ENCODE data around the gene CRIP2.

Gene CRIP2

DNA sequence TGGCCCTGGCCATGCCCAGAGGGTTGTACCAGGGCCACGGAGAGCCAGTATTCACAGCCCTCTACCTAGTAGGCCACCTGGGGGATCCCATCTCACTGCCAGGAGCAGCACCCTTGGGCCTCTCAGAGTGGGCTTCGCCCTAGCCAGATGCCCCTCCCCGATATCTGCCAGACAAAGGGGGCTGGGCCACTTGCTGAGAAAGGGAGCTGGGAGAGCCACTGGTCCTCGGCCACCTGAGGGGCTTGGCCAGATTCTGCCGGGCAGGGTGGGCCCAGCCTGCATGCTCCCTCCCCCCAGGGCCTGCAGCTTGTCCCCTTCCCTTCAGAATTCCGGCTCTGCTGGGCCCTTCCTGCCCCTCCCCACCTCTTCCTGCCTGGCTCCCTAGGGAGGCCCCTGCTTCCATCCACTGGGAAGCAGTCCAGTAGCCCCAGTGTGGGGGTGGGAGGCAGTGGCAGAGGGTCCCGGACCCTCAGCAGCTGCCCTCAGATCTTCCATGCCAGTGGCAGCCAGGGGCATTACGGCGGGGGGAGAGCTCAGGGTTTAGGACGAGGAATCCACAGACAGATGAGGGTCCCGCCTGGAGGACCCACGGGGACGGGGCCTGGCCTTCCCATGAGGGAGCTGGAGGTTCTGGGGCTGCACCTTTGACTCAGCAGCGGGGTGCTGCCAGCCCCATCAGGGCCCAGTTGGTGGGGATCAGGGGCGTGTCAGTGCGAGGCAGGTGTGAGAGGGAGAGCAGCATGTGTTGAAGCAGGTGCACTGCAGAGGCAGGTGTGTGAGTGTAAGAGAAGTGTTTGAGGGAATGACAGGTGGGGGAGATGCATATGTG, 2.4 kb downstream of the CRIP2 start:
- H3K27ac Mint-ChIP-seq: peak overlapping the region; percentile 59
- peaks cover 25% of the 10 kb centered on the region for H3K4me1 Mint-ChIP-seq
- H3K4me3 Mint-ChIP-seq: no peak overlapping the region
- no peaks in the 10 kb centered on the region for H3K36me3 Mint-ChIP-seq
- H3K9me3 Mint-ChIP-seq: no peaks in the 10 kb centered on the region
- no peaks in the 10 kb centered on the region for H3K27me3 Mint-ChIP-seq

DNA sequence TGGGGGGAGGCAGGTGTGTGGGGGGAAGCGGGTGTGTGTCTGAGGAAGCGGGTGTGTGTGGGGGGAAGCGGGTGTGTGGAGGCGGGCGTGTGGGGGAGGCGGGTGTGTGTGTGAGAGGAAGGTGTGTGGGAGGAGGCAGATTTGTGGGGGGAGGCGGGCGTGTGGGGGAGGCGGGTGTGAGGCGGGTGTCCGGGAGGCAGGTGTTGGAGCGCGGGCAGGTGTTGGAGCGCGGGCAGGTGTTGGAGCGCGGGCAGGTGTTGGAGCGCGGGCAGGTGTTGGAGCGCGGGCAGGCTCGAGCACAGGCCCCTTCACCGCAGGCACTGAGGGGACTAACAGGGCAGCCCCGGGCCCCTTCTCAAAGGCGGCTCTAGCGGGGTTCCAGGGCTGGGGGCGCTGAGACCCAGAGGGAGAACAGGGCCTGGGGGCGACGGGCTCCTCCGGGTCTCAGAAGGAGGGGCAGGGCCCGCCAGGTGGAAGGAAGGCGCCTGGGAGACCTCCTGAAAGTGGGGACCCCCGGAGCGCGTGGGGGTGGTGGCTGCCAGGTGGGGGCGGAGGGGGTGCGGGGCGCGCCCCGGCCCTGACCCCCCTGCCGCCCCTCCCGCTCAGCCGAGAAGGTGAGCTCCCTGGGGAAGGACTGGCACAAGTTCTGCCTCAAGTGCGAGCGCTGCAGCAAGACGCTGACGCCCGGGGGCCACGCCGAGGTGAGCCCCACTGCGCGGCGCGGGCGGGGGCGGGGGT, 3.2 kb downstream of the CRIP2 start:
- Mint-ChIP-seq H3K27me3 (no peaks in the 10 kb centered on the region), H3K4me3 (no peak overlapping the region), H3K9me3 (no peaks in the 10 kb centered on the region), H3K4me1 (peaks cover 33% of the 10 kb centered on the region), H3K36me3 (no peaks in the 10 kb centered on the region), H3K27ac (peak overlapping the region; percentile 59)

DNA sequence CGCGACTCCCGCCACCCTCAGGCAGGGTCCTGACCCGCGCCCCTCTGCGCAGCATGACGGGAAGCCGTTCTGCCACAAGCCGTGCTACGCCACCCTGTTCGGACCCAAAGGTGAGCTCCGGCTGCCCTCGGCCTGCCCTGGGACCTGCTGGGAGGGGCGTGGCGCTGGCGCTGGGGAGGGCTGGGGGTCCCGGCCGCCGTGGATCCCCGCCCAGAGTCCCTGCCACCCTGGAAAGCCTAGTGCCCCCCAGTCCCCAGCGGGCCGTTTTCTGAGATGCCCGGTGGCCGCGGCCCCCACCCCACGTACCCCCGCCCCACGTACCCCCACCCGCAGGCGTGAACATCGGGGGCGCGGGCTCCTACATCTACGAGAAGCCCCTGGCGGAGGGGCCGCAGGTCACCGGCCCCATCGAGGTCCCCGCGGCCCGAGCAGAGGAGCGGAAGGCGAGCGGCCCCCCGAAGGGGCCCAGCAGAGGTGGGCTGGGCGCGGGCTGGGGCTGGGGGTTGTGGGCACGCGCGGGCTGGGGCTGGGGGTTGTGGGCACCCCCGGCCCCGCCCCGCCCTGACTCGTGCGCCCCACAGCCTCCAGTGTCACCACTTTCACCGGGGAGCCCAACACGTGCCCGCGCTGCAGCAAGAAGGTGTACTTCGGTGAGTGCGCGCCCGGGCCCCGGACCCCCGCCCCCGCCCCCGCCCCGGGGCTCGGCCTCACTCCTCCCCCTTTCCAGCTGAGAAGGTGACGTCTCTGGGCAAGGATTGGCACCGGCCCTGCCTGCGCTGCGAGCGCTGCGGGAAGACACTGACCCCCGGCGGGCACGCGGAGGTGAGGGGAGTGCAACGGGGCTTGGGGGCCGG, 4.0 kb downstream of the CRIP2 start:
- no peak overlapping the region for H3K27ac Mint-ChIP-seq
- H3K27me3 Mint-ChIP-seq: no peaks in the 10 kb centered on the region
- H3K9me3 Mint-ChIP-seq: no peaks in the 10 kb centered on the region
- peaks cover 38% of the 10 kb centered on the region for H3K4me1 Mint-ChIP-seq
- no peaks in the 10 kb centered on the region for H3K36me3 Mint-ChIP-seq
- no peak overlapping the region for H3K4me3 Mint-ChIP-seq

DNA sequence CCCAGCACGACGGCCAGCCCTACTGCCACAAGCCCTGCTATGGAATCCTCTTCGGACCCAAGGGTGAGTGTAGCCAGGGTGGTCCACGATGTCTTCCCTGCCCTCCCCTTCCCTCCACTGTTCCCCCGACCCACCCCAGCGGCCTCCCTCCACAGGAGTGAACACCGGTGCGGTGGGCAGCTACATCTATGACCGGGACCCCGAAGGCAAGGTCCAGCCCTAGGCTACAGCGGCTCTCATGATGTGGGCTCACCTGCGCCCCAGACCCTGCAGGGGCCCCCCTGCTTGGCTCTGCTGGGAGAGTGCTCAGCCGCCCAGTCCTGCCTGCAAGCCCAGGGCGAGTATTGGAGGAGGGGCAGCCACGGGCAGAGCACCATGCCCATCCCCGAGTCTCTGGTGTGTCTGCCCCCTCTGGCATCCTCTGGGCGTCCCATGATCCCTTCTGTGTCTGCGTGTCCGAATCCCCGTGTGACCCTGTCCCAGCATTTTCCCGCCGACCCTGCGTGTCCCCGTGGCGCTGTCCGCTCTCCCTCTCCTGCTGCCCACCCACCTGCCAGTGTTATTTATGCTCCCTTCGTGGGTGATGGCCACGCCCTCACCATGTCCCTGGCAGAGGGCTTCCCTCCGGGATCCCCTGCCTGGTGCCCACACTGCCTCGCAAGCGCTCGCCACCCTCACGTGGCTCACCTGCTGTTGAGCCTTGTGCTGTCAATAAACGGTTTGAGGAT, 5.0 kb downstream of the CRIP2 start:
- Mint-ChIP-seq H3K4me3 (peak overlapping the region; percentile 66), H3K27ac (no peak overlapping the region), H3K9me3 (no peaks in the 10 kb centered on the region), H3K4me1 (peaks cover 44% of the 10 kb centered on the region), H3K36me3 (no peaks in the 10 kb centered on the region), H3K27me3 (no peaks in the 10 kb centered on the region)

DNA sequence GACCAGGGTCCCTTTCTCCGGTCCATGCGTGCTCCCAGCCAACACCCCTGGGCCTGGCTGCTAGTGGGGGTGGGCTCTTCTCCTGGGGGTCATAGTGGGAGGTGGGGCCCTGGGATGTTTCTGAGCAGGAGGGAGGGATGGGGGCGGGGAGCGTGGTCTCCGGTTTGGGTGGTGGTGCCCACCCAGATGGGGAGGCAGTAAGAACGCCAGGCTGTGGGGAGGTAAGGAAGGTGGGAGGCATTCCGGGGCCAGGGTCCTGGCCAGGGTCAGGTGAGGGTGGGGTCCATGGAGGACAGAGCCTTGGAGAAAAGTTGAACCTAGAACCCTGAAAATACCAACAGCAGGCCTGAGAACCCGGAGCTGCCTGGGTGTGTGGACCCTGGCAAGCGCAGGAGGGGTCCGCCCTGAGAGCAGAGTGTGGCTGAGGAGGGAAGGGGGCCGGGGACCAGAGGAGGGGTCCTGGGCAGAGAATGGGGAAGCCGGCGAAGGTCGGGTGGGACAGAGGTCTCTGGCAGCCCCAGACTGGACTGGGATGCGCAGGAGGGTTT, 5.7 kb downstream of the CRIP2 start:
- Mint-ChIP-seq H3K27me3 (no peaks in the 10 kb centered on the region), H3K9me3 (no peaks in the 10 kb centered on the region), H3K27ac (no peak overlapping the region), H3K4me1 (peaks cover 51% of the 10 kb centered on the region), H3K4me3 (peak overlapping the region; percentile 78), H3K36me3 (no peaks in the 10 kb centered on the region)

DNA sequence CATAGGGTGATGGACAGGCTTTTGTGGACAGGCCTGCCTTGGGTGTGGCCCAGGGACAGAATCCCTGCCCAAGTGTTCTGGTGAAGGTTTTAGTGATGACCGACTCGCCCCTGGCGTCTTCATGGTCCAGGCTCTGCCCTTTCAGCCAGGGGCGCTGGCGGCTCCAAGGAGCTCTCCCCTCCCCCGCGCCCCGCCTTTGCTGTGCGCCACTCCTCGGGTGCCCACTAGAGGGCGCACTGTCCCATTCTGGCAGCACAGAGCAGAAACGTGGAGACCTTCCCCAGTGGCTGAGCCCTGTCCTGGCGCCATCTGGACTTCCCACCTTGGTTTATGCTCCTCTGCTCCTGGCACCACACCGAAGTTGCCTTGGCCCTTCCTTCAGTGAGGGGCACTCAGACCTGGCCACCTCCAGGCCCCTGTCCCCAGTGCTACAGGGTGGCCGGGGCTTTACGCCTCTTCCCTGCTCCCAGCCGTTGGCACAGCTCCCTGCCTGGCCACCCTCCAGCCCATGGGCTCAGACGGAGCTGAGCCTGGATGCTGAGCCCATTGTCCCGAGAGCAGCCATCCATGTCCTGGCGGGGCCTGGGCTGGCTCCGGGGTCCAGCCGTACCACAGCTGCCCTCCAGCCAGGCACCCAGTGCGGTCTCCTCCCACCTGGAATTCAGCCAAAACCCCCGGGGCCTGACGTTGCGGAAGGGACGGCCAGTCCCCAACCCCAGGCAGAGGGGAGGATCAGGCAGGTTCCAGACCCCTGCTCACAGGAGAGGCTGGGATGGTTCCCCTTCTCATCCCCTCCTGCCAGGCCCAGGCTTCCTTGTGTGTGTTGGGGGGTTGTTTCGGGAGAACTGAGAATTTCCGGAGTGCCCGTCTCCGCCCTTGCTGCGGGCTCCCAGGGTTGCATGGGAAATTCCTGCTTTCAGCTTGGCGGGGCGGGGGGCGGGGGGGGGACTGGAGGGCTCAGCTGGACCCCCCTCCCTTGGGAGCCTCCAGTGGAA, 6.5 kb downstream of the CRIP2 start:
- no peaks in the 10 kb centered on the region for H3K36me3 Mint-ChIP-seq
- no peaks in the 10 kb centered on the region for H3K9me3 Mint-ChIP-seq
- no peaks in the 10 kb centered on the region for H3K27me3 Mint-ChIP-seq
- peaks cover 59% of the 10 kb centered on the region for H3K4me1 Mint-ChIP-seq
- peak overlapping the region; percentile 78 for H3K4me3 Mint-ChIP-seq
- H3K27ac Mint-ChIP-seq: peak overlapping the region; percentile 82

DNA sequence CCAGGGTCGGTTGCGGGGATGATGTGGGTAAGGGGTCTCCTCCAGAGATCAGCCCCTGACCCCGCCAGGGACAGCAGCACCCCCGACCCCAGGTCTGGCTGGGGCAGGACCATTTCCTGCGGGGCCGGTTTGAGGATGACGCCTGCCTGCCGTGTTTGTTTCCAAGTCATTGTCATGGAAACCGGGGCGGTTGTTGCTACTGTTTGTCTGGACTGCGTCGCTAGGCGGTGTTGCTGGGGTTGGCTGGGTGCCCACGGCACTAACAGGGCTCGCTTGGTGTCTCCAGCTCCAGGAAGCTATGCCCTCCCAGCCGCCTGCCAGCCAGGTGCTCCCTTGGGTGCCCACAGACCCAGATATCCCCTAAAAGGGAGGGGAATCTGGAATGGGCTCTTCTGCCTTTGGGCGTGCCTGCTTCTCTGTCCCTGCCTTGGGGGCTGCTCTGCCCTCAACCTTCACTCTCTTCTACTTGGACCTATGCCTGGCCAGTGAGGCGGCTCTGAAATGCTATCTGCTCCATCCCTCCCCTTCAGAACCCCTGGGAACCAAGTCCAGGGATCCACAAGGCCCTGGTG, 7.4 kb downstream of the CRIP2 start:
- peaks cover 63% of the 10 kb centered on the region for H3K4me1 Mint-ChIP-seq
- H3K27me3 Mint-ChIP-seq: no peaks in the 10 kb centered on the region
- H3K4me3 Mint-ChIP-seq: peak overlapping the region; percentile 78
- no peaks in the 10 kb centered on the region for H3K36me3 Mint-ChIP-seq
- peak overlapping the region; percentile 94 for H3K27ac Mint-ChIP-seq
- no peaks in the 10 kb centered on the region for H3K9me3 Mint-ChIP-seq

DNA sequence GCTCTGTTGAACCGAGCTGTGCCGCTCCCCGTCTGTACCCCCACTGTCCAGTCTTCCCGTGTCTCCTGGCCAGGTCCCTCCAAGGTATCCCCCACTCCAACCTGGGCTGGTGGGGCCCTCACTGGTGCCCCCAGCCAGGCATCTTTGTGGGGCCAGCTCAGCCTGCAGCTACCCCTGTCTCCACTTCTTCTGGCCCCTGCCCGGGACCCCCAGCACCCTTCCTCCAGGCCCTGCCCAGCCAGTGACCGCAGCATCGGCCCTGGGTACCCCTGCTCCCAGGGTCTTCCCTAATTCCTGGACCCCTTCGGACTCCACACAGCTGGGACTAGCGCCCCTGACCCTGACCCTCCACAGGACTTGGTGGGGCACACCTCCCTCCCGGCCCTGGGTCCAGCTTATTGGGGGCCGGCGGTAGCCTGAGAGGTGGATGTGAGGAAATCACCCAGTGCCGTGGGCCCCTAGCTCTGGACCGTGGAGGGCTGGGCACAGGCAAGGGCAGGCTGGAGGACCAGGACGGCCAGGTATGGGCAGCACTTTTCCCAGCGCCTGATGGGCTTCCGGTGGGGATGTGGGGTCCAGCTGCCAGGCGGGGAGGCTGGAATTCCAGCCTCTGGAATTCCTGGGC, 8.0 kb downstream of the CRIP2 start:
- H3K27me3 Mint-ChIP-seq: no peaks in the 10 kb centered on the region
- no peaks in the 10 kb centered on the region for H3K9me3 Mint-ChIP-seq
- H3K27ac Mint-ChIP-seq: peak overlapping the region; percentile 94
- peak overlapping the region; percentile 78 for H3K4me3 Mint-ChIP-seq
- H3K36me3 Mint-ChIP-seq: no peaks in the 10 kb centered on the region
- H3K4me1 Mint-ChIP-seq: peaks cover 57% of the 10 kb centered on the region

DNA sequence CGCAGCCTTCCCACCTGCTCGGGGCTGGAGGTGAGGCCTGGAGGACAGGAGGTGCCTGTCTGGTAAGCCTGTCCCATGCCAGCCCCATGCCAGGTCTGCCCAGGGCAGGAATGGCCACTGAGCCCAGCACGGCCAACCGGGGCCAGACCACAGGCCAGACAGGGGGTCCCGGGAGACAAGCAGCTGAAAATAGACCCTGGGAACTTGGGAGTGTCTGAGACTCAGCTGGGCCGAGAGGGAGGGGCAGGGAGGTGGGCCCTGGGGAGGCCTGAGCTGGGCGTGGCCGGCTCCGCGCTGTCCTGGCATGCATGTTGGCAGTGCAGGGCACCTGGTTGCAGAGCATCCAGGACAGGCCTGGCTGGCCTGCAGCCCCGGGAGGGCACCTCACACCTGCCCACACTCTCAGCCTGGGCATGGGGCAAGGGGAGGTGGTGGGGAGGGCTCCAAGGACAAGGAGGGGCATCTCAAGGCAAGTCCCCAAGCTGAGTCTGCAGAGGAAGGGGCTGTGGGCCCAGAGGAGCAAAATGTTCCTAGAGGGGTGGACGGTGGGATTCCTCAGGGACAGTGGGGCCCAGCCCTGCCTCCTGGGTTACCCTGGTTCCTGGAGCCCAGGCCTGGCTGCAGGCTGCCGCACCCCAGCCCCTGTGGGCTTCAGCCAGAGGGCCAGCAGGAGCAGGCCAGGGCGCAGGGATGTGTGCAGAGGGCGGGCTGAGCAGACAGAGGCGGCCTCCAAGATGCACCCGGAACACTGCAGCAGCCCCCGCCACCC, 8.9 kb downstream of the CRIP2 start:
- H3K9me3 Mint-ChIP-seq: no peaks in the 10 kb centered on the region
- H3K4me3 Mint-ChIP-seq: no peak overlapping the region
- H3K27me3 Mint-ChIP-seq: no peaks in the 10 kb centered on the region
- peaks cover 63% of the 10 kb centered on the region for H3K4me1 Mint-ChIP-seq
- no peaks in the 10 kb centered on the region for H3K36me3 Mint-ChIP-seq
- no peak overlapping the region for H3K27ac Mint-ChIP-seq

DNA sequence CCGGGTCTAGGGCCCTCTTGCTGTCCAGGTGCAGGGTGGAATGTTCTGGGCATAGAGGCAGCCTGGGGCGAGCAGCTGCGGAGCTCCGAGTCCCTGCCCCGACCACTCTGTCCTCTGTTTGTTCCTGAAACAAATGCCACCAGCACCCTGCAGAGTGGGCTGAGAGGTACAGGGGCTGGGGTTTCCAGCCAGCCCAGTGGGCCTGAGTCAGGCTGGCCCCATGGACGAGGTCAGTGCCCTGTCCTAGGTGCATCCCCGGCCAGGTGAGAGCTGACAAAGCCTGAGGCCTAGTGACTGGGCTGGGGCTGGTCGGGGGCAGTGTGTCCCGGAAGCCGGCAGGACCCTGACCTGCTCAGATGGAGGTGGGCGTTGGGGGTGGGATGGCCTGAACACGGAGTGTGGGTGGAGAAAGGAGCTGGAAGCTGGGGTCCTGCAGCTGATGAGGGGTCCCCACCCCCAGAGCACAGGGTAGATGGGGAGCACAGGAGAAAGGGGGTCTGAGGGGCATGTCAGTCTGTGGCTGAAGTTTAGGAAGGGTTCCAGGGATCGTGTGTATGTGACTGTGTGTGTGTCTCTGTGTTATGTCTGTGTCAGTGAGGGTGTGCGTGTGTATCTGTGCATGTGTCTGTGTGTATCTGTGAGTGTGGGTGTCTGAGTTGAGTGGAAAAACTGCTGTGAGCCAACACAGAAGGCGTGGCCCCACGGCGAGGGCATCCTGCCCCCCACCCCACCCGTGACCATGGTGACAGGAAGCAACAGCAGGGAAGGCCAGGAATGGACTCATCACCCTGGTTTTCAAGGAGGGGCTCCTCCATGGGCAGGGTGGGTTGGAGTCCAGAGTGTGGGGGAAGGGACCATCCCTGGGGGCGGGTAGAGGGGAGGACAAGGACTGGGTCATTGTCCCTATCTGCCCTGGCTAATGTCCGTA, 9.7 kb downstream of the CRIP2 start:
- peak overlapping the region; percentile 10 for H3K27ac Mint-ChIP-seq
- no peaks in the 10 kb centered on the region for H3K27me3 Mint-ChIP-seq
- H3K4me1 Mint-ChIP-seq: peaks cover 71% of the 10 kb centered on the region
- H3K36me3 Mint-ChIP-seq: no peaks in the 10 kb centered on the region
- peak overlapping the region; percentile 1 for H3K4me3 Mint-ChIP-seq
- no peaks in the 10 kb centered on the region for H3K9me3 Mint-ChIP-seq

DNA sequence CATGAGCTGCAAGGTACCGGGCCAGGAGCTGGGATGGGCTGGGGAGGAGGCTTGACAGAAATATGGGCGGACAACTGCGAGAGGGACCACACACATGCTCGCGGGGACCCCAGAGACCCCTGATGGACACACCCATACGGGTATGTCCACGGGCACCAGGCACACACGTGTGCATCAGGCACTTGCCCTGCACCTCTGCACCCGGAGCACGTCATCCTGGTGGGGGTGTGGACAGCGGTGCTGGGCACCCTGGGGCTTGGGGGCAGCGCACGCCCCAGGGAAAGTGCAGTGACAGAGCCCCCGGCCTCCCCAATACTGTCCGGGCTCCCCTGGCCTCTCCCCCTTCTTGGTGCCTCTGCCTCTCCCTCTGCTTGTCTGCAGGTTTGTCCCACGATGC, 10.4 kb downstream of the CRIP2 start:
- H3K27me3 Mint-ChIP-seq: no peaks in the 10 kb centered on the region
- H3K4me3 Mint-ChIP-seq: no peak overlapping the region
- no peaks in the 10 kb centered on the region for H3K36me3 Mint-ChIP-seq
- H3K4me1 Mint-ChIP-seq: peaks cover 71% of the 10 kb centered on the region
- H3K27ac Mint-ChIP-seq: peak overlapping the region; percentile 30
- no peaks in the 10 kb centered on the region for H3K9me3 Mint-ChIP-seq

DNA sequence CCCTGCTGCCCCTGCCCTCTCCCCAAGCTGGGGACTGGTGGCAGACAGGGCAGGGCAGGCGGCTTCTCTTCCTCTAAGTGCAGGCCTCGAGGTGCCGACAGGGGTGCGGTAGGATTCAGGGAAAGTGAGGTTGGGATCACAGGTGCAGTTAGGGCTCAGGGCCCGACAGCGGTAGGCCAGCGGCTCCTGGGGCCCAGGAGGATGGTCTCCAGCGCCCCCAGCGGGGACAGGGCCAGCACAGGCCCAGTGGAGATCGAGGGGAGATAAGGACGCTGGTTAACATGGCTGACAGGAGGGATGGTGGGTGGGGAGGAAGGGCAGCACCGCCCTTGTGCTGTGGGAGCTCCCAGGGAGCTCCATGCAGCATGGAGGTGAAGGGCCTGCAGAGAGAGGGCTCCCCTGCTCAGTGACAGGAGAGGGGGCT, 11.1 kb downstream of the CRIP2 start:
- Mint-ChIP-seq H3K4me1 (peaks cover 65% of the 10 kb centered on the region), H3K4me3 (peak overlapping the region; percentile 49), H3K9me3 (no peaks in the 10 kb centered on the region), H3K36me3 (no peaks in the 10 kb centered on the region), H3K27me3 (no peaks in the 10 kb centered on the region), H3K27ac (peak overlapping the region; percentile 35)
